H1 (cell line): ENCODE results near the gene ENDOG. TPM values are rescaled to one million over a fixed set of nuclear protein-coding genes. Genes with fewer than 3 reads are reported as not detected.

Source experiments
- CEBPB ChIP-seq: IDR thresholded peaks from 2 replicates; pipeline ENCODE4 v1.6.1; 2012; ENCODE audit warnings: low read depth, low read length
- CTCF ChIP-seq, 3 experiments: IDR thresholded peaks; 1 replicate in 2 of 3; 2 replicates in 1 of 3; pipeline versions ENCODE4 v1.5.1 to v1.6.1; 2011; ENCODE audit warnings: low read length in 3 of 3, mild to moderate bottlenecking in 3 of 3, inconsistent platforms in 2 of 3, low read depth in 1 of 3, moderate library complexity in 1 of 3; ENCODE audit not compliant: insufficient read depth in 1 of 3; ENCODE audit errors: control extremely low read depth in 1 of 3
- GABPA ChIP-seq: IDR thresholded peaks from 2 replicates; pipeline ENCODE4 v1.6.1; 2011; ENCODE audit warnings: mild to moderate bottlenecking, low read length, moderate library complexity, borderline replicate concordance; ENCODE audit not compliant: insufficient read depth
- HDAC2 ChIP-seq, 2 experiments: fragments of 300-600 bp in 1 of 2; sonication (generic) in 1 of 2; IDR thresholded peaks; 2 replicates each; pipeline ENCODE4 v1.6.1; 2011 to 2012; ENCODE audit warnings: low read depth in 2 of 2, low read length in 2 of 2, mild to moderate bottlenecking in 2 of 2, moderate library complexity in 2 of 2, borderline replicate concordance in 1 of 2, inconsistent platforms in 1 of 2
- JUN ChIP-seq: IDR thresholded peaks from 2 replicates; pipeline ENCODE4 v1.6.1; 2011; ENCODE audit warnings: low read depth, mild to moderate bottlenecking, improper control_type of control experiment, low read length
- KDM1A ChIP-seq: fragments of 200-600, 300-600 bp; sonication (generic); IDR thresholded peaks from 2 replicates; pipeline ENCODE4 v1.7.1; 2016; ENCODE audit warnings: mild to moderate bottlenecking, low read length, borderline replicate concordance
- NRF1 ChIP-seq: IDR thresholded peaks from 2 replicates; pipeline ENCODE4 v1.6.1; 2011; ENCODE audit warnings: mild to moderate bottlenecking, low read depth, low read length, improper control_type of control experiment
- TEAD4 ChIP-seq: IDR thresholded peaks from 2 replicates; pipeline ENCODE4 v1.6.1; 2012; ENCODE audit warnings: low read depth, low read length, inconsistent platforms, mixed read lengths
- polyA plus RNA-seq, 7 experiments: library from polyadenylated mRNA; depleted of rRNA in 3 of 7; stranded (reverse) in 5 of 7; unstranded in 2 of 7; fragments of >200 nt in 5 of 7; fragments of 200-250 nt in 2 of 7; gene quantifications; 1 replicate in 5 of 7; 2 replicates in 1 of 7; 4 replicates in 1 of 7; pipeline versions ENCODE4 v1.2.1 to v1.2.3, GENCODE V29; 2011 to 2013; ENCODE audit warnings: missing spikeins in 2 of 7, mixed read lengths in 2 of 7
- total RNA-seq: library from RNA; stranded (reverse); fragmentation: NEBNext Ultra II Directional; extraction: Animal tissue kit (Norgen Biotek cat#: 25700); gene quantifications from 2 replicates; pipeline ENCODE4 v1.2.1, GENCODE V29; 2021
- TF ChIP-seq, protein P1 (sequence below): fragments of 300-600 bp; sonication (generic); IDR thresholded peaks from 2 replicates; pipeline ENCODE4 v1.7.1; 2012; ENCODE audit warnings: low read length, moderate library complexity, mild to moderate bottlenecking, inconsistent platforms; ENCODE audit not compliant: insufficient replicate concordance

Gene ENDOG
- total and polyA plus RNA-seq, 2 of the 8 experiments (the other 6 are each of a cell fraction or from before 2014, with no cell fraction given) = 17.5 to 23.4 TPM

DNA sequence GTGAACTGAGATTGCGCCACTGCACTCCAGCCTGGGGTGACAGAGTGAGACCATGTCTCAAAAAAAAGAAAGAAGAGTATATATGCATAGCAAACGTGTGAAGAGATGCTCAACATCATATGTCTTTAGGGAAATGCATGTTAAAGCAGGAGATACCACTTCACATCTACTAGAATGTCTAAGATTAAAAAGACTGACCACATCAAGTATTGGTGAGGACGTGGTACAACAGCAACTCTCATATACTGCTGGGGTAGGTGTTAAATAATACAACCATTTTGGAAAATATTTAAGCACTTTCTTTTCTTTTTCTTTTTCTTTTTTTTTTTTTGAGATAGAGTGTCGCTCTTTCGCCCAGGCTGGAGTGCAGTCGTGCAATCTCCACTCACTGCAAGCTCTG lies 32.9 kb upstream of the ENDOG start (continued):
- TF ChIP-seq, protein P1, sequence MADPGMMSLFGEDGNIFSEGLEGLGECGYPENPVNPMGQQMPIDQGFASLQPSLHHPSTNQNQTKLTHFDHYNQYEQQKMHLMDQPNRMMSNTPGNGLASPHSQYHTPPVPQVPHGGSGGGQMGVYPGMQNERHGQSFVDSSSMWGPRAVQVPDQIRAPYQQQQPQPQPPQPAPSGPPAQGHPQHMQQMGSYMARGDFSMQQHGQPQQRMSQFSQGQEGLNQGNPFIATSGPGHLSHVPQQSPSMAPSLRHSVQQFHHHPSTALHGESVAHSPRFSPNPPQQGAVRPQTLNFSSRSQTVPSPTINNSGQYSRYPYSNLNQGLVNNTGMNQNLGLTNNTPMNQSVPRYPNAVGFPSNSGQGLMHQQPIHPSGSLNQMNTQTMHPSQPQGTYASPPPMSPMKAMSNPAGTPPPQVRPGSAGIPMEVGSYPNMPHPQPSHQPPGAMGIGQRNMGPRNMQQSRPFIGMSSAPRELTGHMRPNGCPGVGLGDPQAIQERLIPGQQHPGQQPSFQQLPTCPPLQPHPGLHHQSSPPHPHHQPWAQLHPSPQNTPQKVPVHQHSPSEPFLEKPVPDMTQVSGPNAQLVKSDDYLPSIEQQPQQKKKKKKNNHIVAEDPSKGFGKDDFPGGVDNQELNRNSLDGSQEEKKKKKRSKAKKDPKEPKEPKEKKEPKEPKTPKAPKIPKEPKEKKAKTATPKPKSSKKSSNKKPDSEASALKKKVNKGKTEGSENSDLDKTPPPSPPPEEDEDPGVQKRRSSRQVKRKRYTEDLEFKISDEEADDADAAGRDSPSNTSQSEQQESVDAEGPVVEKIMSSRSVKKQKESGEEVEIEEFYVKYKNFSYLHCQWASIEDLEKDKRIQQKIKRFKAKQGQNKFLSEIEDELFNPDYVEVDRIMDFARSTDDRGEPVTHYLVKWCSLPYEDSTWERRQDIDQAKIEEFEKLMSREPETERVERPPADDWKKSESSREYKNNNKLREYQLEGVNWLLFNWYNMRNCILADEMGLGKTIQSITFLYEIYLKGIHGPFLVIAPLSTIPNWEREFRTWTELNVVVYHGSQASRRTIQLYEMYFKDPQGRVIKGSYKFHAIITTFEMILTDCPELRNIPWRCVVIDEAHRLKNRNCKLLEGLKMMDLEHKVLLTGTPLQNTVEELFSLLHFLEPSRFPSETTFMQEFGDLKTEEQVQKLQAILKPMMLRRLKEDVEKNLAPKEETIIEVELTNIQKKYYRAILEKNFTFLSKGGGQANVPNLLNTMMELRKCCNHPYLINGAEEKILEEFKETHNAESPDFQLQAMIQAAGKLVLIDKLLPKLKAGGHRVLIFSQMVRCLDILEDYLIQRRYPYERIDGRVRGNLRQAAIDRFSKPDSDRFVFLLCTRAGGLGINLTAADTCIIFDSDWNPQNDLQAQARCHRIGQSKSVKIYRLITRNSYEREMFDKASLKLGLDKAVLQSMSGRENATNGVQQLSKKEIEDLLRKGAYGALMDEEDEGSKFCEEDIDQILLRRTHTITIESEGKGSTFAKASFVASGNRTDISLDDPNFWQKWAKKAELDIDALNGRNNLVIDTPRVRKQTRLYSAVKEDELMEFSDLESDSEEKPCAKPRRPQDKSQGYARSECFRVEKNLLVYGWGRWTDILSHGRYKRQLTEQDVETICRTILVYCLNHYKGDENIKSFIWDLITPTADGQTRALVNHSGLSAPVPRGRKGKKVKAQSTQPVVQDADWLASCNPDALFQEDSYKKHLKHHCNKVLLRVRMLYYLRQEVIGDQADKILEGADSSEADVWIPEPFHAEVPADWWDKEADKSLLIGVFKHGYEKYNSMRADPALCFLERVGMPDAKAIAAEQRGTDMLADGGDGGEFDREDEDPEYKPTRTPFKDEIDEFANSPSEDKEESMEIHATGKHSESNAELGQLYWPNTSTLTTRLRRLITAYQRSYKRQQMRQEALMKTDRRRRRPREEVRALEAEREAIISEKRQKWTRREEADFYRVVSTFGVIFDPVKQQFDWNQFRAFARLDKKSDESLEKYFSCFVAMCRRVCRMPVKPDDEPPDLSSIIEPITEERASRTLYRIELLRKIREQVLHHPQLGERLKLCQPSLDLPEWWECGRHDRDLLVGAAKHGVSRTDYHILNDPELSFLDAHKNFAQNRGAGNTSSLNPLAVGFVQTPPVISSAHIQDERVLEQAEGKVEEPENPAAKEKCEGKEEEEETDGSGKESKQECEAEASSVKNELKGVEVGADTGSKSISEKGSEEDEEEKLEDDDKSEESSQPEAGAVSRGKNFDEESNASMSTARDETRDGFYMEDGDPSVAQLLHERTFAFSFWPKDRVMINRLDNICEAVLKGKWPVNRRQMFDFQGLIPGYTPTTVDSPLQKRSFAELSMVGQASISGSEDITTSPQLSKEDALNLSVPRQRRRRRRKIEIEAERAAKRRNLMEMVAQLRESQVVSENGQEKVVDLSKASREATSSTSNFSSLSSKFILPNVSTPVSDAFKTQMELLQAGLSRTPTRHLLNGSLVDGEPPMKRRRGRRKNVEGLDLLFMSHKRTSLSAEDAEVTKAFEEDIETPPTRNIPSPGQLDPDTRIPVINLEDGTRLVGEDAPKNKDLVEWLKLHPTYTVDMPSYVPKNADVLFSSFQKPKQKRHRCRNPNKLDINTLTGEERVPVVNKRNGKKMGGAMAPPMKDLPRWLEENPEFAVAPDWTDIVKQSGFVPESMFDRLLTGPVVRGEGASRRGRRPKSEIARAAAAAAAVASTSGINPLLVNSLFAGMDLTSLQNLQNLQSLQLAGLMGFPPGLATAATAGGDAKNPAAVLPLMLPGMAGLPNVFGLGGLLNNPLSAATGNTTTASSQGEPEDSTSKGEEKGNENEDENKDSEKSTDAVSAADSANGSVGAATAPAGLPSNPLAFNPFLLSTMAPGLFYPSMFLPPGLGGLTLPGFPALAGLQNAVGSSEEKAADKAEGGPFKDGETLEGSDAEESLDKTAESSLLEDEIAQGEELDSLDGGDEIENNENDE = no peak
- no peak for TF ChIP-seq TEAD4
- TF ChIP-seq HDAC2 (IDR thresholded peaks at IDR 0.05; ENCODE audit: borderline replicate concordance in 1 of 2, low read depth in 2 of 2, low read length in 2 of 2) = no peak
- TF ChIP-seq KDM1A = no peak
- TF ChIP-seq JUN = no peak
- no peak for TF ChIP-seq NRF1
- TF ChIP-seq GABPA = no peak
- no peak for TF ChIP-seq CTCF (IDR thresholded peaks at IDR 0.05; ENCODE audit: control extremely low read depth in 1 of 3, insufficient read depth in 1 of 3, low read depth in 1 of 3, low read length in 3 of 3)
- TF ChIP-seq CEBPB = no peak
